Activated CD8-positive, alpha-beta T cell treated with anti-CD3 and anti-CD28 coated beads for 36 hours (primary cell): ENCODE measurements around the gene LCP2. TPM values are rescaled to one million over a fixed set of nuclear protein-coding genes. Genes with fewer than 3 reads are reported as not detected.

Source experiments
- ATAC-seq: fragments of 200-7000 bp; cut with Tn5 transposase; one replicate; pipeline ENCODE4 v1.10.0; 2021; ENCODE audit warnings: mild to moderate bottlenecking, moderate library complexity
- CTCF ChIA-PET: fragments of 350-600 bp; sonication (Branson Sonifier 250); formaldehyde crosslinking; loops from one replicate; lab custom pipeline; 2021; ENCODE audit warnings: antibody characterized with exemption; lab: Charles Lee
- POLR2A ChIA-PET: fragments of 350-600 bp; sonication (Branson Sonifier 250); formaldehyde crosslinking; loops from one replicate; lab custom pipeline; 2021; ENCODE audit warnings: antibody characterized with exemption; lab: Charles Lee
- DNase-seq: peaks from one replicate; pipeline ENCODE4 v3.0.0-alpha.2; 2020
- H3K27ac Mint-ChIP-seq: one replicate; pipeline ENCODE4 v1.8.0; 2021; ENCODE audit warnings: mild to moderate bottlenecking, mixed read lengths
- H3K27me3 Mint-ChIP-seq: one replicate; pipeline ENCODE4 v1.8.0; 2021; ENCODE audit warnings: mixed read lengths
- H3K36me3 Mint-ChIP-seq: one replicate; pipeline ENCODE4 v1.8.0; 2021; ENCODE audit warnings: low read depth, mixed read lengths
- H3K4me1 Mint-ChIP-seq: one replicate; pipeline ENCODE4 v1.8.0; 2021; ENCODE audit warnings: low read depth, mixed read lengths
- H3K4me3 Mint-ChIP-seq: one replicate; pipeline ENCODE4 v1.8.0; 2021; ENCODE audit warnings: mild to moderate bottlenecking, moderate library complexity, mixed read lengths
- H3K9me3 Mint-ChIP-seq: one replicate; pipeline ENCODE4 v1.8.0; 2021; ENCODE audit warnings: mixed read lengths
- CTCF ChIP-seq: fragments of 200-600 bp; IDR thresholded peaks from one replicate; pipeline ENCODE4 v1.8.0; 2022; ENCODE audit warnings: antibody characterized with exemption, mild to moderate bottlenecking
- intact Hi-C: fragments of 100-400 bp; cut with micrococcal nuclease; formaldehyde crosslinking; loops from one replicate; pipeline ENCODE4 v1.10.0; 2022
- total RNA-seq, 2 experiments: library from RNA; stranded (reverse); gene quantifications; one replicate each; pipeline ENCODE4 v1.2.3, GENCODE V29; 2021

Gene LCP2
- total RNA-seq, 2 experiments from 2014 or later = 243 to 259 TPM

- no peak overlapping the region for H3K4me3 Mint-ChIP-seq
- no peak for ATAC-seq
- H3K27ac Mint-ChIP-seq = peak overlapping the region; percentile 98
- intact Hi-C loops = no loop called here
- CTCF ChIA-PET = interaction anchor here (2.0 to 19.3 kb wide), 6 partner anchors 11 to 38 kb away, joined by 4 to 204 read pairs (median 118); no protein-coding TSS in a partner anchor
- no peak for TF ChIP-seq CTCF
- no peaks in the 10 kb centered on the region for H3K9me3 Mint-ChIP-seq
- no peaks in the 10 kb centered on the region for H3K27me3 Mint-ChIP-seq
- peaks cover 71% of the 10 kb centered on the region for H3K4me1 Mint-ChIP-seq
- no peak for DNase-seq
- POLR2A ChIA-PET = interaction anchor here (1.2 to 21.9 kb wide), 6 partner anchors 9 to 32 kb away, joined by 3 to 470 read pairs (median 7); no protein-coding TSS in a partner anchor
- peaks cover 16% of the 10 kb centered on the region for H3K36me3 Mint-ChIP-seq
Observed at GRCh38 chr5:170301149-170301548, 3.6 kb upstream of the LCP2 start.

GRCh38 chr5:170300361-170301013, 2.9 kb upstream of the LCP2 start:
- ChIA-PET CTCF (interaction anchor here (1.2 to 19.3 kb wide), 8 partner anchors 8 to 74 kb away, joined by 3 to 204 read pairs (median 77); no protein-coding TSS in a partner anchor), POLR2A (interaction anchor here (1.0 to 21.9 kb wide), 9 partner anchors 8 to 33 kb away, joined by 3 to 470 read pairs (median 7); no protein-coding TSS in a partner anchor)
- ATAC-seq (no peak), DNase-seq (no peak)
- Mint-ChIP-seq H3K4me1 (peaks cover 65% of the 10 kb centered on the region), H3K36me3 (peaks cover 22% of the 10 kb centered on the region), H3K27ac (peak overlapping the region; percentile 98), H3K4me3 (no peak overlapping the region), H3K27me3 (no peaks in the 10 kb centered on the region), H3K9me3 (no peaks in the 10 kb centered on the region)
- no peak for TF ChIP-seq CTCF
- intact Hi-C loops = no loop called here

GRCh38 chr5:170296935-170297588, 515 bp downstream of the LCP2 start:
- Mint-ChIP-seq H3K27ac (peak overlapping the region; percentile 96), H3K27me3 (no peaks in the 10 kb centered on the region), H3K36me3 (peaks cover 53% of the 10 kb centered on the region), H3K4me3 (peak overlapping the region; percentile 97), H3K9me3 (no peaks in the 10 kb centered on the region), H3K4me1 (peaks cover 53% of the 10 kb centered on the region)
- no peak for DNase-seq
- ATAC-seq = peak; percentile 1
- ChIA-PET CTCF (interaction anchor here (1.5 to 19.3 kb wide), 12 partner anchors 7 to 71 kb away, joined by 5 to 204 read pairs (median 25); no protein-coding TSS in a partner anchor), POLR2A (interaction anchor here (0.6 to 21.9 kb wide), 17 partner anchors 9 to 1717 kb away, joined by 3 to 470 read pairs (median 6); no protein-coding TSS in a partner anchor)
- TF ChIP-seq CTCF = no peak
- intact Hi-C loops = loop anchor here (2.0 to 5.0 kb wide), 3 partner anchors 16 to 35 kb away; no protein-coding TSS in a partner anchor

GRCh38 chr5:170296036-170296934, 1.3 kb downstream of the LCP2 start:
- no peaks in the 10 kb centered on the region for H3K27me3 Mint-ChIP-seq
- ChIA-PET CTCF (interaction anchor here (1.7 to 19.3 kb wide), 10 partner anchors 10 to 70 kb away, joined by 5 to 204 read pairs (median 25); no protein-coding TSS in a partner anchor), POLR2A (interaction anchor here (0.8 to 21.9 kb wide), 9 partner anchors 8 to 43 kb away, joined by 3 to 470 read pairs (median 6); no protein-coding TSS in a partner anchor)
- no peaks in the 10 kb centered on the region for H3K9me3 Mint-ChIP-seq
- H3K27ac Mint-ChIP-seq = peak overlapping the region; percentile 96
- peaks cover 55% of the 10 kb centered on the region for H3K4me1 Mint-ChIP-seq
- DNase-seq (peak; percentile 25), ATAC-seq (no peak)
- H3K4me3 Mint-ChIP-seq = peak overlapping the region; percentile 97
- TF ChIP-seq CTCF = no peak
- intact Hi-C loops = loop anchor here (2.0 to 5.0 kb wide), 3 partner anchors 17 to 34 kb away; no protein-coding TSS in a partner anchor
- peaks cover 61% of the 10 kb centered on the region for H3K36me3 Mint-ChIP-seq
